NB4 (cell line): ENCODE results near the gene MAP3K2.

Experiments
- DNase-seq: peaks from one replicate; pipeline ENCODE4 v3.0.0; 2010; ENCODE audit warnings: low read depth
- H3K4me3 ChIP-seq: one replicate; pipeline ENCODE4 v1.5.1; 2011; ENCODE audit warnings: mild to moderate bottlenecking, low read depth, low read length, moderate library complexity
- CTCF ChIP-seq: IDR thresholded peaks from one replicate; pipeline ENCODE4 v1.5.1; 2012; ENCODE audit warnings: low read depth, low read length
- MYC ChIP-seq: IDR thresholded peaks from 2 replicates; pipeline ENCODE4 v1.6.1; 2011; ENCODE audit warnings: low read depth, low read length
- POLR2A ChIP-seq: IDR thresholded peaks from 2 replicates; pipeline ENCODE4 v1.6.1; 2011; ENCODE audit warnings: mild to moderate bottlenecking; ENCODE audit not compliant: insufficient read length; ENCODE audit errors: extremely low read depth
- TF ChIP-seq, protein P1 (sequence below): IDR thresholded peaks from 2 replicates; pipeline ENCODE4 v1.6.1; 2011; ENCODE audit warnings: low read depth, low read length

MAP3K2 gene

GRCh38 chr2:127418300-127419111 is 30.7 kb upstream of the MAP3K2 start, which contains the start of gene PROC:
Gene PROC, plus strand, starts transcription at chr2:127418427. Its CDS starts 1,516 bp downstream, at chr2:127419943.
- H3K4me3 ChIP-seq, result no peak within 1 kb of the TSS
- TF ChIP-seq CTCF (no peak), POLR2A (no peak), MYC (no peak)
- TF ChIP-seq, protein P1, sequence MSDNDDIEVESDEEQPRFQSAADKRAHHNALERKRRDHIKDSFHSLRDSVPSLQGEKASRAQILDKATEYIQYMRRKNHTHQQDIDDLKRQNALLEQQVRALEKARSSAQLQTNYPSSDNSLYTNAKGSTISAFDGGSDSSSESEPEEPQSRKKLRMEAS, result no peak
- no peak for DNase-seq

DNA sequence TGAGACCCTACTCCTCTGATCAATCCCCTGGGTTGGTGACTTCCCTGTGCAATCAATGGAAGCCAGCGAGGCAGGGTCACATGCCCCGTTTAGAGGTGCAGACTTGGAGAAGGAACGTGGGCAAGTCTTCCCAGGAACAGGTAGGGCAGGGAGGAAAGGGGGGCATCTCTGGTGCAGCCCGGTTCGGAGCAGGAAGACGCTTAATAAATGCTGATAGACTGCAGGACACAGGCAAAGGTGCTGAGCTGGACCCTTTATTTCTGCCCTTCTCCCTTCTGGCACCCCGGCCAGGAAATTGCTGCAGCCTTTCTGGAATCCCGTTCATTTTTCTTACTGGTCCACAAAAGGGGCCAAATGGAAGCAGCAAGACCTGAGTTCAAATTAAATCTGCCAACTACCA is 29.6 kb upstream of the MAP3K2 start:
- no peak for DNase-seq
- no peak overlapping the region for H3K4me3 ChIP-seq
- TF ChIP-seq, protein P1, result no peak
- no peak for TF ChIP-seq POLR2A

GRCh38 chr2:127416506-127417001 is 28.8 kb upstream of the MAP3K2 start:
- DNase-seq, result peak; percentile 80
- no peak for TF ChIP-seq CTCF
- peak; percentile 12; the same call in 1 of the 2 replicates for TF ChIP-seq MYC
- TF ChIP-seq POLR2A, result no peak
- TF ChIP-seq, protein P1, result no peak
- peak overlapping the region; percentile 39 for H3K4me3 ChIP-seq

DNA sequence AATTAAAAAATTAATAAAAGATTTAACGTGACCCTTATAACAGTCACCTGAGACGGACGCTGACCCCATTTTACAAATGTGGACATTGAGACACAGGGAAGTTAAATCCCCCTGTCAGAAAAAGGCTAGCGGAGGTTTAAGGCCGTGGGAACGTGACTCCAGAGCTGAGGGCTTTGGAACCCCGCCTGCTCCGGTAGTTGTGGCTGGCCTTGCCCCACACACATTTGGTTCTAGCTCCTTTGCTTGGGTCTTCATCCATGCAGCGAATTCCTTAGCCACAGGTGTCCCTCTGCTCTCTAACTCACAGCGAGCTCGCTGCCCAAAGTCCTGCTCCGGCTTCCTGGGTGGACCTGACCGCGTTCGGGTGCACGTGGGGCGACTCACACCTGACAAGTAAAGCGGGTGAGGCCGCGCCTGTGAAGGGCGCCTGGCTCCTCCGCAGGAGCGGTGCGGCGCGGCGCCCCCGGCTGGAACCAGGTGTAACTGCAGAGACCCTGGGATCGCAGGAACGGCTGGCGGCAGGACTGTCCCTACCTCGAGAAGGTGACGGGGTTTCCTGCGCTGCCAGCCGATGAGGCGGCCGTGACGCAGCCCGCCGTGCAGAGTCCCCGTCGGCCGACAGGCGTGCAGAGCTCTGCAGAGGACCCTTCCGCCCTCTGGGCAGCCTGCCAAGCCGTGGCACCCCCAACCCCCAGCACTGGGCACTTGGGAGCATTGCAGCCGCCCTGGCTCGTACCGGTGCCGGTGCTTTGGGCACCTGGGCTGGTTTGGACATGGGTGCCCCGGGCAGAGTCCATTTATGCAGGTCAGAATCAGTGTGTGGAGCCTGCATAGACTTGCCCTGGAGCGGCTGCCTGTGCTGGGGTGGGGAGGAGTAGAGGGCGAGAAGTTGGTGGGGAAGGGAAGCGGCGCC is 28.1 kb upstream of the MAP3K2 start:
- peak; percentile 48 for TF ChIP-seq CTCF
- TF ChIP-seq MYC, result no peak
- peak overlapping the region; percentile 39 for H3K4me3 ChIP-seq
- DNase-seq, result peak; percentile 70

DNA sequence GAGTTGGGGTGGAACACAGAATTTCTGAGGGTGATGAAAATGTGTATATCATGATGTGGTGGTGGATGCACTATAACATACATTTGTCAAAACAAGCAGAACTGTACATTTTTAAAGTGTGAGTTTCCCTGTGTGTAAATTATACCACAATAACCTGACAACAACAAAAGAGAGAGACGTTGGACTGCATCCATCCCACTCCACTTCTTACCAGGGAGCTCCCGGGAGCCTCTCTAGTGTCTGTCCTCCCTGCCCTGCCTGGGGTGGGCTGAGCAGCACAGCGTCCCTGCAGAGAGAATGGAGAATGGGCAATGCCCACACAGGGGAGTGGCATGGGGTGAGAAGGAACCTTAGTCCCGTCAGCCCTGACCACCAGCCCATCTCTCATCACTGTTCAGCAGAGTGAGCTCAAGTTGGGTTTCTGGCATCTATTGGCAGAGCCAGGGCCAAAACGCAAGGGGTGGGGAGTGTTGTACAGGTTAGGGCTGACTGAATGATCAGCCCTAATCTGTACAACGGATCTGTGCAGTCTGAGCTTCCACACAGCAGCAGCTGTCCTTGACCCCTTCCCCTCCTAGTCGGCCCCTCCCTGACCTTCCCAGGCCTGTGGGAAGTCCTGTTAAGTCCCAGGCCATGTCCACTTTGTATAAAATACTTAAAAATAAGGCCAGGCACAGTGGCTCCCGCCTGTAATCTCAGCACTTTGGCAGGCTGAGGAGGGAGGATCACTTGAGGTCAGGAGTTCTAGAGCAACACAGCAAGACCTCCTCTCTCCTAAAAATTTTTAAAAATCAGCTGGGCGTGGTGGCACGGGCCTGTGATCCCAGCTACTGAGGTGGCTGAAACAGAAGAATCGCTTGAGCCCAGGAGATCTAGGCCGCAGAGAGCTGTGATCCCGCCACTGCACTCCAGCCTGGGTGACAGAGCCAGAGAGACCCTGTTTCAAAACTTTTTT is 27.1 kb upstream of the MAP3K2 start:
- TF ChIP-seq MYC, result no peak
- no peak for TF ChIP-seq POLR2A
- TF ChIP-seq CTCF, result no peak
- DNase-seq, result no peak
- no peak overlapping the region for H3K4me3 ChIP-seq
